Thoracic aorta endothelial cell (primary cell): ENCODE results near the gene SMIM29. TPM values are rescaled to one million over a fixed set of nuclear protein-coding genes. Genes with fewer than 3 reads are reported as not detected.

Experiments used
- small RNA-seq: library from RNA; depleted of rRNA; stranded (forward); fragments of <200 nt; gene quantifications from one replicate; pipeline ENCODE3, GENCODE V24; 2012
- total RNA-seq: library from RNA; depleted of rRNA; stranded (reverse); fragments of >200 nt; gene quantifications from 2 replicates; pipeline ENCODE4 v1.2.3, GENCODE V29; 2012

The SMIM29 gene
- total RNA-seq: 17.7 and 17.8 TPM in 2 replicates

DNA sequence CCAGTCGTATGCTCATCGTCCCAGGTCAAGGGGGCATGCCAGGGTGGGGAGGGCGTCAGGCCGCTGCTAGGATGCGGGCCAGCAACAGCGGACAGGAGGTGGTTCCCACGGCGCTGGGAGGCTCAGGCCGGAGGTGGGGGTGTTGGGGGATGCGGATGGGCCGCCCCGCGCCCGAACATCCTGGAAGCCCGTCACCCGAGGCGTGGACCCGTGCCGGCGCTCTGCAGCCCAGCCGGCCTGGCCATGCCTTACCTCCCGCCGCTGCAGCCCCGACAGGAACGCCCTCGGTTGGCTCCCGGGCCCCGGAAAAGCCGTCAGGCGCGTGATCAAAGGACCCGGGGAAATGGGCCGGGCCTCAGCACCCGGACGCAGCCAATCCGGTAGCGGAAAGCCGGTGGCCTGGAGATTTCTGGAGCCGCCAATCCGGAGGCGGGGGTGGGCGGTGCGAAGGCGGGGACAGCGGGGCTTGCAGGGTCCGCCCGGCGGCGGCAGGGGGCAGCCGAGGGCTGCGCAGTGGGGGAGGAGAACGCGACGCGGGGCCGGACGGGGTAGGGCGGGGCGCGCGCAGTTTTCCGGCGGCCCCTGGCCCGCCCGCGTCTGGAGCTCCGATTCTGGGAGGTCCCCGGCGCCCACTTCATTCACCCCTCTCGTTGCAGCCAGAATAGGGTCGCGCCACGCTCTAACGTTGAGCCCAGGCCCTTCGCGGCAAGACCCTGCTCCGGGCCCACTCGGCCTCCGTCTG lies at the start of gene SMIM29:
SMIM29 (minus strand) TSS at position 280 of the 742 bp plus-strand sequence. CDS start 1,215 bp downstream, outside the sequence.

DNA sequence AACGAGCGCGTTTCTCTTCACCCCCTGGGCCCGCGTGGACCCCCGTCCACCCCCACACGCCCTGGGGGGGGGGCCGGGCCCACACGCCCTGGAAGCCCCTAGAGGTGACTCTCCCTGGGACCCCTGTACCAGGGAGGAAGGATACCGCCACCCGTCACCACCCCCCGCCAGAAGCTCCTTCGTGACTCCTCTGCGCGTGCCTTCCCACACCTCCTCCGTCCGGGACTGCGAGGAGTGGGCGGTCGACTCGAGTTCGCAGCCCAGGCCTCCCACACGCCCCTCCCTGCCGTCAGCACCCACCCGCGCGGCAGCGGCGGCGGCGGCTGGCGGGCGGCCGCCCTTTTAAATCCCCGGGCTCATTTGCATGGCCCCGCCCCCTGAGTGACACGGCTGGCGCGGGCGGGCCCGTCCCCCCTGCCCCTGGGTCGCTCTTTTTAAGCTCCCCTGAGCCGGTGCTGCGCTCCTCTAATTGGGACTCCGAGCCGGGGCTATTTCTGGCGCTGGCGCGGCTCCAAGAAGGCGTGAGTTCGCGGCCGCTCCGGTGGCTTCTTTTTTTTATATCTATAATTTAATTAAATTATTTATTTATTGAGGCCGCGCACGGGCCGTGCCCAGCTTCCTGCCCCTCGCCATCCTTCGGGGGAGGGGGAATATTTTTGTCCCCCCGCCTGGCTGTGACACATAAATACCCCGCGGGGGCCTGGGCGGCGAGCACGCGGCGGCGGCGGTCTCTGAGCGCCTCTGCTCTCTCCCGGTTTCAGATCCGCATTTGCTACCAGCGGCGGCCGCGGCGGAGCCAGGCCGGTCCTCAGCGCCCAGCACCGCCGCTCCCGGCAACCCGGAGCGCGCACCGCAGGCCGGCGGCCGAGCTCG lies 12.1 kb downstream of the SMIM29 start, which contains the start of gene HMGA1:
HMGA1 (plus strand) TSS at position 431 of the 873 bp plus-strand sequence. CDS start 3,908 bp downstream, outside the sequence.

Small RNA genes within 50 kb of the gene (small RNA-seq; reads per million reads assigned to genes)
- not detected for gene MIR6835

Other genes starting within 250 kb of the SMIM29 start
- gene GRM4, start 102.9 kb downstream of the SMIM29 start, total RNA-seq: not detected in 2 replicates
- 484 and 954 TPM in 2 replicates for gene HMGA1, start 12.1 kb downstream of the SMIM29 start, total RNA-seq
- gene NUDT3, start 143.7 kb upstream of the SMIM29 start, total RNA-seq: 43.0 and 46.5 TPM in 2 replicates
- 2,000 and 2,230 TPM in 2 replicates for gene RPS10, start 177.1 kb upstream of the SMIM29 start, total RNA-seq
- gene PACSIN1, start 217.1 kb upstream of the SMIM29 start, total RNA-seq: not detected in 2 replicates